Measurements from ENCODE around the gene AFF2. TPM values are rescaled to one million over a fixed set of nuclear protein-coding genes. Genes with fewer than 3 reads are reported as not detected.

The AFF2 gene
- total RNA-seq, 1 donor from 2014 or later: 10.9 TPM

- Histone ChIP-seq H3K4me3 (no peak overlapping the region), H3K27ac (no peak overlapping the region), H3K36me3 (no peaks in the 10 kb centered on the region), H3K27me3 (ENCODE audit: low read depth) (no peaks in the 10 kb centered on the region), H3K4me1 (no peaks in the 10 kb centered on the region), H3K9me3 (no peaks in the 10 kb centered on the region)
- TF ChIP-seq CTCF (IDR thresholded peaks at IDR 0.05): no peak
- DNase-seq (no peak), ATAC-seq (no peak)
- intact Hi-C loops (cut with DNase I): no loop called here
Measured at GRCh38 chrX:148555571-148556243, 55.3 kb downstream of the AFF2 start.

DNA sequence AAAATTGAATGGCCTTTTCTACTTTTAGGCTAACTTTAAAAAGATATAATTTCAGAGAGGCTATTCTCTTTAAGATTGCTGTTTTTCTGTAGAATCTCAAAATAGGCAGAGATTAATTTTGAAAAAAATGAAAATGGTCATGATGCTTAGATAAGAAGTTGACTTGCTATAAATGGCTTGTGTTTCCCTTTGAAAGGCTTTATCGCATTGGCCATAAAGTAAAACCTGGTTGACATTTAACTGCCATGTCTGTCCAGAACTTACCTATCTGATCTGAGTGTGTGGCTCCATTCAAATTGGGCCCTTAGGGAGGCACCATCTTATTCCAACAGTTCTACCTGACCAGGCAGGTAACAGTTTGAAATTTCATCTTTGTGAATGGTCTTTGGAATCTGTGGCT lies 56.1 kb downstream of the AFF2 start:
- no peaks in the 10 kb centered on the region for H3K4me1 ChIP-seq
- H3K9me3 ChIP-seq: no peaks in the 10 kb centered on the region
- ATAC-seq: no peak
- intact Hi-C loops (cut with DNase I): no loop called here
- H3K36me3 ChIP-seq: no peaks in the 10 kb centered on the region
- H3K27me3 ChIP-seq (ENCODE audit: low read depth): no peaks in the 10 kb centered on the region
- TF ChIP-seq CTCF (IDR thresholded peaks at IDR 0.05): no peak
- DNase-seq: no peak
- H3K4me3 ChIP-seq: no peak overlapping the region
- no peak overlapping the region for H3K27ac ChIP-seq

DNA sequence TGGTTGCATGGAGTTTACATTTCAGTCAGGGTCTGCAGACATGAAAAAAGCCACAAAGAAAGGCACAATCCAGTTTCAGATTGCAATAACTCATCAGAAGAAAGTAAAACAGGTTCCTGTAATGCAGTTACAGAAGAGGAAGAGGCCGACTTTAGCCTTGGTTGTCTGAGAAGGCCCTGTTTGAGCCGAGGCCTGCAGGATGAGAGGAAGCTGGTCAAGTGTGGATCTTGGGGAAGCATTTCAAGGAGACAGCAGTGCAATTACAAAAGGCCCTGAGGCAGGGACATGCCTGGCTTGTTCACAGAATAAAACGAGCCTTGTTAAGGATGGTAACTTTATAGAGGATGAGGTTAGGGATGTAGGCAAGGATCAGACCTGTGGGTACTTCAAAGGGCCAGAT lies 62.4 kb downstream of the AFF2 start:
- no peak for DNase-seq
- no peaks in the 10 kb centered on the region for H3K4me1 ChIP-seq
- intact Hi-C loops (cut with DNase I): no loop called here
- no peak for ATAC-seq
- H3K9me3 ChIP-seq: no peaks in the 10 kb centered on the region
- H3K36me3 ChIP-seq: no peaks in the 10 kb centered on the region
- no peak overlapping the region for H3K27ac ChIP-seq
- no peaks in the 10 kb centered on the region for H3K27me3 ChIP-seq (ENCODE audit: low read depth)
- no peak overlapping the region for H3K4me3 ChIP-seq
- no peak for TF ChIP-seq CTCF (IDR thresholded peaks at IDR 0.05)

DNA sequence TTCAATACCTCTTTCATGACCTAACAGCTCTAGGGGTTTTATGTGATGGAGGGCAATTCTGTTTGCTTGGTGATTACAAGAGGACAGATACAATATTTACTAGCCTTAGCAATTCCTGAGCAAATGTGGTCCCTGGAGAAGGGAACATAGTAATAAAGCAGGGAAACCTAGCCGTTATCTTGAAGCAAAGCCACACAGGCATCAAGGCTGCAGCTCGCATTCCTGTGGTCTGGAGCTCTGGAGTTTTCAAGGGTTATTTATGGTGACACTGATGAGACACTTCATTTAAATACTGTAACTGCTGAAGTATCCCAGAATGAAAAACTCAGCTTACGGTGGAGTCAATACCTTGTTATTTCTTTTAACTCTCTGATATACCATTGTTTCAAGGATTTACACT lies 66.8 kb downstream of the AFF2 start:
- H3K27ac ChIP-seq: no peak overlapping the region
- ATAC-seq: no peak
- H3K9me3 ChIP-seq: no peaks in the 10 kb centered on the region
- no peaks in the 10 kb centered on the region for H3K36me3 ChIP-seq
- H3K4me1 ChIP-seq: no peaks in the 10 kb centered on the region
- DNase-seq: no peak
- TF ChIP-seq CTCF (IDR thresholded peaks at IDR 0.05): no peak
- intact Hi-C loops (cut with DNase I): no loop called here
- H3K27me3 ChIP-seq (ENCODE audit: low read depth): no peaks in the 10 kb centered on the region
- no peak overlapping the region for H3K4me3 ChIP-seq

GRCh38 chrX:148567779-148568178 lies 67.4 kb downstream of the AFF2 start:
- H3K36me3 ChIP-seq: no peaks in the 10 kb centered on the region
- intact Hi-C loops (cut with DNase I): no loop called here
- H3K27ac ChIP-seq: no peak overlapping the region
- TF ChIP-seq CTCF (IDR thresholded peaks at IDR 0.05): no peak
- DNase-seq (no peak), ATAC-seq (no peak)
- no peaks in the 10 kb centered on the region for H3K27me3 ChIP-seq (ENCODE audit: low read depth)
- no peaks in the 10 kb centered on the region for H3K4me1 ChIP-seq
- no peak overlapping the region for H3K4me3 ChIP-seq
- H3K9me3 ChIP-seq: no peaks in the 10 kb centered on the region
